Measurements from ENCODE around the gene BET1. TPM values are rescaled to one million over a fixed set of nuclear protein-coding genes. Genes with fewer than 3 reads are reported as not detected.

BET1 gene
- total and polyA plus RNA-seq, 9 of the 15 experiments (the other 6 are each of a cell fraction or from before 2014, with no cell fraction given) = 15.8 to 190 (median 37.8) TPM

GRCh38 chr7:94003446-94004023 lies 620 bp downstream of the BET1 start:
- no peaks in the 10 kb centered on the region for H3K9me1 ChIP-seq (ENCODE audit: control insufficient read depth, insufficient read depth, low read length)
- FAIRE-seq (peak; percentile 44), DNase-seq (ENCODE audit: extremely low read depth in 1 of 4, low spot score in 3 of 4) (peak in 3 of 4 experiments; percentile 12 to 49 (median 45)), ATAC-seq (peak; percentile 73)
- peaks cover 3 to 5% of the 10 kb centered on the region in 2 experiments; a peak in 3 of 5 replicates for H3K4me1 ChIP-seq (replicated peaks in 1 of 2; ENCODE audit: control insufficient read depth in 2 of 2, insufficient read depth in 2 of 2, low read length in 2 of 2)
- ChIA-PET CTCF (ENCODE audit: low intra/inter-chr PET ratio) (no interaction called here), POLR2A (interaction anchor here (0.6 kb wide), 1 partner anchor 10 kb away, joined by 3 read pairs; no protein-coding TSS in a partner anchor)
- H3K79me2 ChIP-seq (ENCODE audit: control insufficient read depth, insufficient read depth, low read length) = peaks cover 30% of the 10 kb centered on the region
- H2AFZ ChIP-seq (ENCODE audit: low read depth, low read length) = peak overlapping the region; percentile 98
- H3K9ac ChIP-seq (ENCODE audit: insufficient read depth in 1 of 2, low read depth in 2 of 2, low read length in 2 of 2) = peak overlapping the region; percentile 95 to 98
- H4K20me1 ChIP-seq (replicated peaks; ENCODE audit: control insufficient read depth, insufficient read depth, low read length) = no peaks in the 10 kb centered on the region
- H3K27me3 ChIP-seq (ENCODE audit: control insufficient read depth in 2 of 2, insufficient read depth in 2 of 2, low read length in 2 of 2) = no peaks in the 10 kb centered on the region; a peak in 2 of 5 replicates
- no peaks in the 10 kb centered on the region for H3K36me3 ChIP-seq (ENCODE audit: control insufficient read depth, insufficient read depth, low read length)
- TSS peak; percentile 83 for BruUV-seq (replicated peaks)
- peak overlapping the region; percentile 97 for H3K4me2 ChIP-seq (ENCODE audit: insufficient read depth, low read length)
- peak overlapping the region; percentile 82 for H3K27ac ChIP-seq (ENCODE audit: extremely low read depth, low read depth, low read length)
- H3K4me3 ChIP-seq = peak overlapping the region; percentile 82
- in situ Hi-C loops (cut with MboI) = no loop called here
- 1% methylated on average over 16 of the region's 16 CpGs for WGBS (ENCODE audit: insufficient coverage, low coverage, missing lambda C conversion rate)
- no peaks in the 10 kb centered on the region for H3K9me3 ChIP-seq (replicated peaks; ENCODE audit: control insufficient read depth, insufficient read depth, low read depth, low read length)
- intact Hi-C loops (cut with micrococcal nuclease) = no loop called here
- TF ChIP-seq TEAD1 (CRISPR knock-in tag; IDR thresholded peaks at IDR 0.05) (peak in 1 of 2 experiments; percentile 36; a peak in 1 of 4 replicates), HBP1 (CRISPR knock-in tag; IDR thresholded peaks at IDR 0.05) (0 out of 2 replicates have a peak, but pooled peaks have one; percentile 37), HEY1 (CRISPR knock-in tag; IDR thresholded peaks at IDR 0.05; ENCODE audit: borderline replicate concordance) (no peak), SPI1 (IDR thresholded peaks at IDR 0.05; ENCODE audit: borderline replicate concordance, low read depth, low read length) (no peak), CEBPB (tag; IDR thresholded peaks at IDR 0.05) (no peak), NR2C1 (IDR thresholded peaks at IDR 0.05) (no peak), NR2C1 (tag; IDR thresholded peaks at IDR 0.05) (no peak), ZBTB7A (IDR thresholded peaks at IDR 0.05; ENCODE audit: borderline replicate concordance, control insufficient read depth, low read depth, low read length) (no peak), HMGN3 (IDR thresholded peaks at IDR 0.05; ENCODE audit: borderline replicate concordance, extremely low read depth, insufficient read length, low read depth, low read length) (no peak), TAF9B (IDR thresholded peaks at IDR 0.05; ENCODE audit: partially characterized antibody) (no peak), SMARCE1 (IDR thresholded peaks at IDR 0.05) (0 out of 2 replicates have a peak, but pooled peaks have one; percentile 42), OTX1 (CRISPR knock-in tag; IDR thresholded peaks at IDR 0.05) (0 out of 2 replicates have a peak, but pooled peaks have one; percentile 23), CEBPG (CRISPR knock-in tag; IDR thresholded peaks at IDR 0.05) (no peak), CEBPG (tag; conservative IDR thresholded peaks at IDR 0.05 in 1 of 2, IDR thresholded peaks at IDR 0.05 in 1 of 2) (no peak), SIN3A (IDR thresholded peaks at IDR 0.05; ENCODE audit: borderline replicate concordance in 2 of 2, control insufficient read depth in 1 of 2, low read depth in 2 of 2, low read length in 2 of 2) (no peak), ATF7 (IDR thresholded peaks at IDR 0.05) (no peak), ZNF655 (CRISPR knock-in tag; IDR thresholded peaks at IDR 0.05) (no peak), MIER1 (IDR thresholded peaks at IDR 0.05; ENCODE audit: low read depth) (0 out of 2 replicates have a peak, but pooled peaks have one; percentile 52), SMARCA4 (IDR thresholded peaks at IDR 0.05) (peak; percentile 35; the same call in 1 of the 2 replicates), POLR2G (IDR thresholded peaks at IDR 0.05; ENCODE audit: low read depth, low read length) (no peak), TGIF2 (CRISPR knock-in tag; IDR thresholded peaks at IDR 0.05) (no peak)
